ENCODE data around the gene HSPB9.

Gene HSPB9, protein sequence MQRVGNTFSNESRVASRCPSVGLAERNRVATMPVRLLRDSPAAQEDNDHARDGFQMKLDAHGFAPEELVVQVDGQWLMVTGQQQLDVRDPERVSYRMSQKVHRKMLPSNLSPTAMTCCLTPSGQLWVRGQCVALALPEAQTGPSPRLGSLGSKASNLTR

DNA sequence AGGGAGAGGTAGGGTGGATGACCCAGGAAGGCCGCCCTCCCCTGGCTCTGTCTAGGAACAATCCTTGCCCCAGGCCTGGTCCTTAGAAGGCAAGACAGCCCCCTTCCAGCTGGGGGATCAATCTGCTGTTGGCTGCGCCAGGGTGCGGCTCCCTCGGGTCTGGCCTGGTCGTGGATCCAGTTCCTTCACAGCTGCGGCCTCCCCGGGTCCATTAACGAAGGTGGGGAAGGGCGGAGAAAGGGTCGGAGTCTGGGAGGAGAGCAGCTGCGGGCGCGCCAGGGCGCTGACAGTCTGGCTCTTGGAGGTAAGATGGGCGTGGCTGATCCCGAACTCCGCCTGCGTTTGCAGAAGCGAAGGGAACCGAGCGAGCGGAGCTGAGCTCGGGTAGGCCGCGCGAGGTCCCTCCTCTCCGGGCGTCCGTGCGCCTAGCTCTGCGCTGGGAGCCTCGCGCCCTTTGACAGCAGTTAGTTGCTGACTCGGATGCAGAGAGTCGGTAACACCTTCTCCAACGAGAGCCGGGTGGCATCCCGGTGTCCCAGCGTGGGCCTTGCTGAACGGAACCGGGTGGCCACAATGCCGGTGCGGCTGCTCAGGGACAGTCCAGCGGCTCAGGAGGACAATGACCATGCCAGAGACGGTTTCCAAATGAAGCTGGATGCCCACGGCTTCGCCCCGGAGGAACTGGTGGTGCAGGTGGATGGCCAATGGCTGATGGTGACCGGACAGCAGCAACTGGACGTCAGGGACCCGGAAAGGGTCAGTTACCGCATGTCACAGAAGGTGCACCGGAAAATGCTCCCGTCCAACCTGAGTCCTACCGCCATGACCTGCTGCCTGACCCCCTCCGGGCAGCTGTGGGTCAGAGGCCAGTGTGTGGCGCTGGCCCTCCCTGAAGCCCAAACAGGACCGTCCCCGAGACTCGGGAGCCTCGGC, at the start of gene HSPB9:
HSPB9 (plus strand) TSS at position 434 of the 933 bp plus-strand sequence; CDS start at position 481, 47 bp downstream.
- TF ChIP-seq CTCF (IDR thresholded peaks at IDR 0.05; ENCODE audit: borderline replicate concordance, insufficient read depth, low read depth, low read length), result no peak

DNA sequence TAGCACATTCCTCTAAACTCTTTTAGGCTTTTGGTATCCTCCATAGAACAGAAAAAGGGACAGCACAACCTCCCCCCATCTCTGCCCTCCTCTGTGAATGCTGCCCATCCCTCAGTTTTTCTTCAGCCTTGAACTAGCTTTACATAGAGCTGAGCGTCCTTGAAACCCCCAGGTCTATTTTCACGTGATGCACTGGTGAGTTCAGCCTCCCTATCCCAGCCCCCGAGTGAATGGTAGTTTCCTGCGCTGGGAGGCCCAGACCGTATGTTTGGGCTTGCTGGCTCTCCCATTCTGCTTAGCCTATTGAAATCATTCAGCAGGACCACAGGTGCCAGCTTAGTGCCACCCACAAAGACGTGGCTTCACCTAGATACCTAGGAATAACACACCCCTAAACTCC, 46.8 kb upstream of the HSPB9 start:
- H3K4me3 ChIP-seq (ENCODE audit: low read depth, low read length), result no peak overlapping the region
- no peak for TF ChIP-seq CTCF (IDR thresholded peaks at IDR 0.05; ENCODE audit: borderline replicate concordance, insufficient read depth, low read depth, low read length)

More for the DNA sequence above, at the start of gene HSPB9:
- no peak within 1 kb of the TSS for H3K4me3 ChIP-seq (ENCODE audit: low read depth, low read length)

GRCh38 chr17:42076797-42077559, 45.6 kb upstream of the HSPB9 start:
- H3K4me3 ChIP-seq (ENCODE audit: low read depth, low read length), result no peak overlapping the region
- TF ChIP-seq CTCF (IDR thresholded peaks at IDR 0.05; ENCODE audit: borderline replicate concordance, insufficient read depth, low read depth, low read length), result no peak

- H3K4me3 ChIP-seq (ENCODE audit: low read depth, low read length), result no peak overlapping the region
- no peak for TF ChIP-seq CTCF (IDR thresholded peaks at IDR 0.05; ENCODE audit: borderline replicate concordance, insufficient read depth, low read depth, low read length)
Measured at GRCh38 chr17:42077755-42078154, 44.8 kb upstream of the HSPB9 start.

- H3K4me3 ChIP-seq (ENCODE audit: low read depth, low read length), result no peak overlapping the region
- no peak for TF ChIP-seq CTCF (IDR thresholded peaks at IDR 0.05; ENCODE audit: borderline replicate concordance, insufficient read depth, low read depth, low read length)
Measured at GRCh38 chr17:42078396-42079043, 44.1 kb upstream of the HSPB9 start.

GRCh38 chr17:42079541-42079940, 43.1 kb upstream of the HSPB9 start:
- H3K4me3 ChIP-seq (ENCODE audit: low read depth, low read length), result no peak overlapping the region
- no peak for TF ChIP-seq CTCF (IDR thresholded peaks at IDR 0.05; ENCODE audit: borderline replicate concordance, insufficient read depth, low read depth, low read length)

Measured in GM12875 (cell line).